GM23338 (cell line): Measurements from ENCODE around the gene KCNAB3. TPM values are rescaled to one million over a fixed set of nuclear protein-coding genes. Genes with fewer than 3 reads are reported as not detected.

Source experiments
- ATAC-seq: fragments of 200-7000 bp; cut with Tn5 transposase; 3 replicates; pipeline ENCODE4 v1.9.1; 2020
- DNase-seq: peaks from one replicate; pipeline ENCODE4 v3.0.0-alpha.2; 2015; ENCODE audit warnings: low spot score
- H2AFZ ChIP-seq: fragments of 200-600 bp; sonication (generic); 2 replicates; pipeline ENCODE4 v1.8.0; 2016; ENCODE audit warnings: antibody characterized with exemption, mild to moderate bottlenecking, moderate library complexity
- H3F3A ChIP-seq: fragments of 200-600 bp; sonication (generic); replicated peaks from 2 replicates; pipeline ENCODE4 v1.8.0; 2017; ENCODE audit warnings: antibody characterized with exemption, mixed run types, low read depth
- H3K27ac ChIP-seq: fragments of 200-600 bp; sonication (generic); 2 replicates; pipeline ENCODE4 v1.6.1; 2016; ENCODE audit warnings: low read depth
- H3K27me3 ChIP-seq: fragments of 200-600 bp; sonication (generic); 2 replicates; pipeline ENCODE4 v1.8.0; 2016; ENCODE audit warnings: mild to moderate bottlenecking, mixed run types, moderate library complexity; ENCODE audit not compliant: insufficient read depth
- H3K36me3 ChIP-seq: fragments of 200-600 bp; sonication (generic); 2 replicates; pipeline ENCODE4 v1.8.0; 2016; ENCODE audit warnings: mild to moderate bottlenecking; ENCODE audit not compliant: insufficient read depth
- H3K4me1 ChIP-seq: fragments of 200-600 bp; sonication (generic); 2 replicates; pipeline ENCODE4 v1.8.0; 2016; ENCODE audit warnings: mild to moderate bottlenecking, moderate library complexity; ENCODE audit not compliant: insufficient read depth
- H3K4me2 ChIP-seq: fragments of 200-600 bp; sonication (generic); 2 replicates; pipeline ENCODE4 v1.7.1; 2017; ENCODE audit warnings: mixed run types
- H3K4me3 ChIP-seq: fragments of 200-600 bp; sonication (generic); 2 replicates; pipeline ENCODE4 v1.6.1; 2016; ENCODE audit warnings: mixed run types
- H3K79me2 ChIP-seq: fragments of 200-600 bp; sonication (generic); replicated peaks from 2 replicates; pipeline ENCODE4 v1.8.0; 2017; ENCODE audit warnings: mild to moderate bottlenecking; ENCODE audit not compliant: insufficient read depth
- H3K9me2 ChIP-seq: fragments of 200-600 bp; sonication (generic); 2 replicates; pipeline ENCODE4 v1.8.0; 2017; ENCODE audit not compliant: insufficient read depth
- H4K20me1 ChIP-seq: fragments of 200-600 bp; sonication (generic); replicated peaks from 2 replicates; pipeline ENCODE4 v1.8.0; 2017; ENCODE audit warnings: mild to moderate bottlenecking; ENCODE audit not compliant: insufficient read depth
- H3K27ac Mint-ChIP-seq: 2 replicates; pipeline ENCODE4 v1.8.0; 2020; ENCODE audit warnings: inconsistent platforms, mild to moderate bottlenecking, moderate library complexity, mixed read lengths
- H3K27me3 Mint-ChIP-seq: 3 replicates; pipeline ENCODE4 v1.8.0; 2022; ENCODE audit warnings: low read depth, mild to moderate bottlenecking, moderate library complexity, mixed read lengths, inconsistent platforms; ENCODE audit not compliant: insufficient read depth, poor library complexity
- H3K36me3 Mint-ChIP-seq: 3 replicates; pipeline ENCODE4 v1.8.0; 2021; ENCODE audit warnings: low read depth, mild to moderate bottlenecking, inconsistent platforms, moderate library complexity, mixed read lengths
- H3K4me1 Mint-ChIP-seq: 3 replicates; pipeline ENCODE4 v1.8.0; 2020; ENCODE audit warnings: mild to moderate bottlenecking, inconsistent platforms, mixed read lengths
- H3K4me3 Mint-ChIP-seq: 3 replicates; pipeline ENCODE4 v1.8.0; 2021; ENCODE audit warnings: moderate library complexity, mild to moderate bottlenecking, inconsistent platforms, mixed read lengths
- H3K9me3 Mint-ChIP-seq: 3 replicates; pipeline ENCODE4 v1.8.0; 2020; ENCODE audit warnings: moderate library complexity, mild to moderate bottlenecking, inconsistent platforms, mixed read lengths
- CTCF ChIP-seq, 2 experiments: fragments of 200-600 bp in 1 of 2; sonication (generic) in 1 of 2; conservative IDR thresholded peaks; 2 replicates each; pipeline versions ENCODE4 v1.5.1 to v1.6.1; 2016 to 2017; ENCODE audit warnings: antibody characterized with exemption in 2 of 2, low read depth in 2 of 2, mild to moderate bottlenecking in 2 of 2, moderate library complexity in 1 of 2
- EZH2phosphoT487 ChIP-seq: fragments of 200-600 bp; sonication (generic); IDR thresholded peaks from one replicate; pipeline ENCODE4 v1.8.1; 2018; ENCODE audit warnings: antibody characterized with exemption; ENCODE audit not compliant: unreplicated experiment
- JUNB ChIP-seq: IDR thresholded peaks from one replicate; pipeline ENCODE4 v1.6.1; 2016; ENCODE audit warnings: antibody characterized with exemption; ENCODE audit not compliant: unreplicated experiment
- NANOG ChIP-seq: IDR thresholded peaks from 2 replicates; pipeline ENCODE4 v1.6.1; 2016; ENCODE audit warnings: antibody characterized with exemption, borderline replicate concordance
- POLR2AphosphoS5 ChIP-seq: IDR thresholded peaks from 2 replicates; pipeline ENCODE4 v1.6.1; 2016; ENCODE audit warnings: antibody characterized with exemption, low read depth
- REST ChIP-seq: IDR thresholded peaks from one replicate; pipeline ENCODE4 v1.6.1; 2018; ENCODE audit warnings: antibody characterized with exemption; ENCODE audit not compliant: unreplicated experiment
- STAT1 ChIP-seq: IDR thresholded peaks from one replicate; pipeline ENCODE4 v1.6.1; 2016; ENCODE audit warnings: antibody characterized with exemption; ENCODE audit not compliant: unreplicated experiment
- polyA plus RNA-seq: library from polyadenylated mRNA; unstranded; fragments of >200 nt; fragmentation: Nextera tagmentation; extraction: Ambion mirVana; gene quantifications from 2 replicates; pipeline ENCODE4 v1.2.1, GENCODE V29; 2016
- total RNA-seq: library from RNA; depleted of rRNA; stranded (reverse); fragments of >200 nt; shearing (Covaris generic); gene quantifications from 2 replicates; pipeline ENCODE4 v1.2.3, GENCODE V29; 2014

The KCNAB3 gene
- total and polyA plus RNA-seq, 2 experiments from 2014 or later, result 0.45 to 1.0 TPM

- TF ChIP-seq REST (no peak), JUNB (no peak), CTCF (conservative IDR thresholded peaks at IDR 0.05; ENCODE audit: low read depth in 2 of 2) (no peak), EZH2phosphoT487 (no peak), NANOG (no peak), STAT1 (no peak), POLR2AphosphoS5 (no peak)
These were observed 47.4 kb upstream of the KCNAB3 start (continued) for GRCh38 chr17:7977039-7977438.

DNA sequence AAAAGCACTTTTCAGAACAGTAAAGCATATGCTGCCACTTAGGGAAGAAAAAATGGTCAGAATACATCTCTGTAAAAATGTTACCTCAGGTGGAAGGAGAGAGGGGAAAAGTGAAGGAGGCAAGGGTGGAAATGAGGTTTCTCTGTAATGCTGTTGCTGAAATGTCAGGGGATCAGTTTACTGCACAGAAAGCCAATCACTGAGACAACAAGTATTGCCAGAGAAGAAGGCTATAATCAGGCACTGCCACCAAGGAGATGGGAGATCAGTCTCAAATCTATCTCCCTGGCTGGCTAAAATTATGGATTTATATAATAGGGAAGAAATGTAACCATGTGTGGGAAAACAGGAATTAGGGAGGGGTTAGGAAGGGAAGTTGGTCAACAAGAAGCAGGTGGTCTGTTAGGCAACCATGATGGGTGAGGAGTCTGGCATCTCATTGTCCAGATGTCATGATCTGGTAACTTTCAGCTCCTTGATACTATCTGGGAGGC, 45.0 kb upstream of the KCNAB3 start:
- TF ChIP-seq JUNB (no peak), STAT1 (no peak), CTCF (conservative IDR thresholded peaks at IDR 0.05; ENCODE audit: low read depth in 2 of 2) (no peak), REST (no peak)
- H3K27me3 ChIP-seq, result no peaks in the 10 kb centered on the region
- no peaks in the 10 kb centered on the region for H3K36me3 Mint-ChIP-seq
- H3K4me3 ChIP-seq, result no peak overlapping the region
- no peak overlapping the region for H3K27ac ChIP-seq
- no peaks in the 10 kb centered on the region for H4K20me1 ChIP-seq
- H3K27me3 Mint-ChIP-seq, result peaks cover 13% of the 10 kb centered on the region
- no peaks in the 10 kb centered on the region for H3F3A ChIP-seq
- H3K27ac Mint-ChIP-seq, result no peak overlapping the region
- H3K4me2 ChIP-seq, result no peak overlapping the region
- no peak overlapping the region for H2AFZ ChIP-seq
- no peaks in the 10 kb centered on the region for H3K4me1 ChIP-seq
- DNase-seq (no peak), ATAC-seq (no peak)
- no peak overlapping the region for H3K4me3 Mint-ChIP-seq
- no peaks in the 10 kb centered on the region for H3K36me3 ChIP-seq
- H3K9me3 Mint-ChIP-seq, result peaks cover 14% of the 10 kb centered on the region
- no peaks in the 10 kb centered on the region for H3K79me2 ChIP-seq
- H3K4me1 Mint-ChIP-seq, result no peaks in the 10 kb centered on the region
- no peaks in the 10 kb centered on the region for H3K9me2 ChIP-seq
